Measurements from ENCODE around the gene TNFAIP2.

The TNFAIP2 gene

DNA sequence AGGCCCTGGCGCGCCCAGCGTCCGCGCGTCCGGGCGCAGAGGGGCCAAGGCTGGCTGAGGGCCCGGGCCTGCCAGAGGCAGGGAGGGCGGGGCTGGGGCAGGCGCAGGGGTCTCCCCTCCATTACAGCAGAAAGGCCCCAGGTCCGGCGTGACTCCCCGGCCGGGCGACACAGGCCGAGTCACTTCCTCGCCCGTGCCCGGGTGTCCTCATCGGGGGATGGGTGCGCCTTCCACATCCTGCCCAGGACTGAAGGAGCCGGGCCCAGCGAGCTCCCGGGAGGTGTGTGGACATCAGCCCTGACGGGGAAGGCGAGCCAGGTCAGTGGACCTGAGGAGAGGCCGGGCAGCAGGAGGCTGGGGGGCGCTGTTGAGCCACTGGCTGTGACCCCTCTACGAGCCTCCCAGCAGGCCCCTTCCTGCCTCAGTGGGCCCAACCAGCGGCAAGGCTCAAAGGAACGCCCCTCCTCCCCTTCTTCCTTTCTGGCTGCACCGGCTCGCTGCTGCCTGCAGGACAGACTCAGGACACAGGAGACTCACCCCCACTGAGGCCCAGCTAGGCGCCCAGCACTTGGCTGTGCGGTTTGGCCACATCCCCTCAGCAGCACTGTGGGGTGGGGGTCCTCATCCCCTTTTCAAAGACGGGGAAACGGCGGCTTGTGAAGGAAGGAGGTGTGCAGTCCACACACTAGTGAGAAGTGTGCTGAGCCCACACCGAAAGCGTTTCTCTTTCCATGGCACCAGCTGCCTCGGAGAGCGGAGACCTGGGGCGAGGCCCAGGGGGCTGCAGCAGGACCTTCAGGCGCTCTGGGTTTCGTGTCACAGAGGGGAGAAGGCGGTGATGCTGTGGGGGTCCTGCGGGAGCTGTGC, 606 bp downstream of the TNFAIP2 start:
- no peak for TF ChIP-seq JUND (IDR thresholded peaks at IDR 0.05; ENCODE audit: low read depth)
- in situ Hi-C loops (cut with HindIII; ENCODE audit: low pct_unique_long_range_greater_than_20kb, low sequenced_read_pairs): no loop called here
- DNase-seq (ENCODE audit: low read depth in 1 of 2, low spot score in 1 of 2): peak; percentile 57 to 92

DNA sequence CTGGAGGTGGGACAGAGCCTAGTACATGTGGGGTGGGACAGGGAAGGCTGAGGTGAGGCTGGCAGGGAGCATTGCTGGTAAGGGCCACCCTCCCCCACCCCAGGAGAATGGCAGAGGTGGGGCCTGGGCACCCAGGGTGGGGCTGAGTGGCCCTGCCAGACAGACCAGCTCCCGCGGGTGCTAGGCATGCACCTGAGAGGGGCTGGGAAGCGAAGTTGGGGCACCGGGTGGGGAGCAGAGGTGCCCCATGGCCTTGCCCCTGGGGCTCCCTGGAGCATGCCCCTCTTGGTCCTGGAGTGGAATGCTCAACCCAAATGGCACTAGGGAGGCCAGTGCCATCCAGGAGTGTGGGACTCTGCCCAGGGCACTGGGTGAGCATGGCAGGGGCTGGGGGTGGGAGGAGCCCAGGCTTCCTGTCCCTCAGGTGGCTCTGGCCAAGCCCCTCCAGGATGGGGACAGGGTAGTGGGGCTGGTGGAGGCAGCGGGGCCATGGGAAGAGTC, 1.3 kb downstream of the TNFAIP2 start:
- in situ Hi-C loops (cut with HindIII; ENCODE audit: low pct_unique_long_range_greater_than_20kb, low sequenced_read_pairs): no loop called here
- no peak for DNase-seq (ENCODE audit: low read depth in 1 of 2, low spot score in 1 of 2)
- TF ChIP-seq JUND (IDR thresholded peaks at IDR 0.05; ENCODE audit: low read depth): no peak

DNA sequence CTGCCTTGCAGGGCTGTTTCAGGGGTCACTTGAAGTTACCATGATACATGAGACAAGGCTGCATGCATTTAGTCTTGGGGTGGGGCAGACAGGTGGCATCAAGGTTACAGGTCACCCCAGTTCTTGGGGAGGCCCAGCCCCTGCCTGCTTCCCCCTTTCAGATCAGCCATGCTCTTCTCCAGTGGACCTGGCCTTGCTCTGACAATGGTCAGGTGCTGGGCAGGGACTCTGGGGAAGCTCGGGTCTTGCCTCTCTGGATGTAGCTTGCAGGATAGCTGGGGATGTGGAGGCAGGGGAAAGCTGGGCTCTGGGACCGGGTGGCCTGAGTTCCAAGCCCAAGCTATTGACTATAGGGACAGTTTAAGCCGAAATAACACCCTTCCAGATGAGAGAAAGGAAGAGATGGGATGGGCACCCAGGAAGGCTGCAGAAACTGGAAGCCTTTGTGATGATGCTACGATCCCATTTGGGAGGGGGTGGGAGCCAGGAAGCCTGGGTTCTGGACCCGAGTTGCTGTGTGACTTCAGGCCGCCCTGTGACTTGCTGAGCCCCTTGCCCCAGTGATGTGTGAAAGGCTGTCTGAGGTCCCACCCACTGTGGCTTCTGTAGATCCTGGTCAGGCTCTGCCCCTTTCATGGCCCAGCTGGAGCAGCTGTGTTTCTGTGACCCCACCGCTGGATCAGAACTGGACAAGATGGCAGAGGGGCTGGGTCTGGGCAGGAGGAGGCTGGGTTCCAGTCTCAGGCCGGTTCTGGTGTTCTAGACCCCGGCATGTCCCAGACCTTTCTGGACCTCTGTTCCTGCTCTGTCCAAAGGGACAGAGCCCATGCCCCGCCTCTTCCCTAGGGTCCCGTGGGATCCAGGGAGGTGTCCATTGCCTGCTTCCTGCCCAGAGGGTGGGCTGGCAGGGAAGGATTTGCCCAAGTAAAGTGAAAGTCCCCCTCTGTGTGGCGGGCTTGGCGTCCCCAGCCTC, 2.1 kb downstream of the TNFAIP2 start:
- DNase-seq (ENCODE audit: low read depth in 1 of 2, low spot score in 1 of 2): no peak
- no peak for TF ChIP-seq JUND (IDR thresholded peaks at IDR 0.05; ENCODE audit: low read depth)
- in situ Hi-C loops (cut with HindIII; ENCODE audit: low pct_unique_long_range_greater_than_20kb, low sequenced_read_pairs): no loop called here

GRCh38 chr14:103126088-103126872, 3.0 kb downstream of the TNFAIP2 start:
- in situ Hi-C loops (cut with HindIII; ENCODE audit: low pct_unique_long_range_greater_than_20kb, low sequenced_read_pairs): no loop called here
- no peak for DNase-seq (ENCODE audit: low read depth in 1 of 2, low spot score in 1 of 2)
- TF ChIP-seq JUND (IDR thresholded peaks at IDR 0.05; ENCODE audit: low read depth): no peak

DNA sequence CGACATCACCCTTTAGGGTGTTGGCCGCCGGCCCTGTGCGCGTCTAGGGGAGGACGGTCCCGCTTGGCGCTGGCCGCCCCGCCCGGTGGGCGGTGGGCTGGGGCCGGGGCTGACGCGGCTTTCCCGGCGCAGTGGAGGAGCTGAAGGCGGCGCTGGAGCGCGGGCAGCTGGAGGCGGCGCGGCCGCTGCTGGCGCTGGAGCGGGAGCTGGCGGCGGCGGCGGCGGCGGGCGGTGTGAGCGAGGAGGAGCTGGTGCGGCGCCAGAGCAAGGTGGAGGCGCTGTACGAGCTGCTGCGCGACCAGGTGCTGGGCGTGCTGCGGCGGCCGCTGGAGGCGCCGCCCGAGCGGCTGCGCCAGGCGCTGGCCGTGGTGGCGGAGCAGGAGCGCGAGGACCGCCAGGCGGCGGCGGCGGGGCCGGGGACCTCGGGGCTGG, 3.6 kb downstream of the TNFAIP2 start:
- no peak for DNase-seq (ENCODE audit: low read depth in 1 of 2, low spot score in 1 of 2)
- in situ Hi-C loops (cut with HindIII; ENCODE audit: low pct_unique_long_range_greater_than_20kb, low sequenced_read_pairs): no loop called here
- TF ChIP-seq JUND (IDR thresholded peaks at IDR 0.05; ENCODE audit: low read depth): no peak

GRCh38 chr14:103127356-103127755, 4.1 kb downstream of the TNFAIP2 start:
- no peak for DNase-seq (ENCODE audit: low read depth in 1 of 2, low spot score in 1 of 2)
- no peak for TF ChIP-seq JUND (IDR thresholded peaks at IDR 0.05; ENCODE audit: low read depth)
- in situ Hi-C loops (cut with HindIII; ENCODE audit: low pct_unique_long_range_greater_than_20kb, low sequenced_read_pairs): no loop called here

GRCh38 chr14:103127861-103128598, 4.8 kb downstream of the TNFAIP2 start:
- in situ Hi-C loops (cut with HindIII; ENCODE audit: low pct_unique_long_range_greater_than_20kb, low sequenced_read_pairs): no loop called here
- no peak for DNase-seq (ENCODE audit: low read depth in 1 of 2, low spot score in 1 of 2)
- no peak for TF ChIP-seq JUND (IDR thresholded peaks at IDR 0.05; ENCODE audit: low read depth)

- in situ Hi-C loops (cut with HindIII; ENCODE audit: low pct_unique_long_range_greater_than_20kb, low sequenced_read_pairs): no loop called here
- DNase-seq (ENCODE audit: low read depth in 1 of 2, low spot score in 1 of 2): no peak
- TF ChIP-seq JUND (IDR thresholded peaks at IDR 0.05; ENCODE audit: low read depth): no peak
Observed at GRCh38 chr14:103128631-103129300, 5.5 kb downstream of the TNFAIP2 start.

GRCh38 chr14:103129301-103130016, 6.2 kb downstream of the TNFAIP2 start:
- no peak for TF ChIP-seq JUND (IDR thresholded peaks at IDR 0.05; ENCODE audit: low read depth)
- in situ Hi-C loops (cut with HindIII; ENCODE audit: low pct_unique_long_range_greater_than_20kb, low sequenced_read_pairs): no loop called here
- DNase-seq (ENCODE audit: low read depth in 1 of 2, low spot score in 1 of 2): no peak

- in situ Hi-C loops (cut with HindIII; ENCODE audit: low pct_unique_long_range_greater_than_20kb, low sequenced_read_pairs): no loop called here
- TF ChIP-seq JUND (IDR thresholded peaks at IDR 0.05; ENCODE audit: low read depth): no peak
- DNase-seq (ENCODE audit: low read depth in 1 of 2, low spot score in 1 of 2): no peak
Observed at GRCh38 chr14:103130017-103130764, 6.9 kb downstream of the TNFAIP2 start.

Measured in T47D (cell line).